ENCODE data around the gene ALK. TPM values are rescaled to one million over a fixed set of nuclear protein-coding genes. Genes with fewer than 3 reads are reported as not detected.

ALK gene
- total RNA-seq, 1 donor from 2014 or later, result 0.16 TPM

DNA sequence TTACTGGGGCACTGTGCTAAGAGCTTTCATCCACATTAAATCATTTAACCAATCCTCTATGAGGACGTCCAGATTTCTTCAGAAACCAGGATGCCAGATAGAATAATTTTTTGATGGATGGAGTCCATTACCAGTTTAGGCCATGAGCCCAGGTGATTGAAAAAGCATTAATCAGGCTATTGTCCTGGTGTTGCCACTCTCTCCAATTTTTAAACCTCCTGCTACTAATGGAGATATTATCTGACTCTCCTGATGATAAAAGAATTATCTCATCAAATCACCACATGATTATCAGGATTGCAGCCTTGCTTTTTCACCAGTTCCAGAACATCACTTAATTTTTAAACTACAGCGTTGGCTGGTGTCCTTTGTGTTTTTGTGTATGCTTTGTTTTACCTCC, 404.0 kb downstream of the ALK start:
- ATAC-seq (ENCODE audit: poor library complexity), result no peak
- intact Hi-C loops (cut with DNase I), result no loop called here
- no peak for DNase-seq

GRCh38 chr2:29516767-29517166, 404.6 kb downstream of the ALK start:
- intact Hi-C loops (cut with DNase I), result no loop called here
- DNase-seq (no peak), ATAC-seq (ENCODE audit: poor library complexity) (no peak)

- ATAC-seq (ENCODE audit: poor library complexity) (no peak), DNase-seq (no peak)
- intact Hi-C loops (cut with DNase I), result no loop called here
Observed at GRCh38 chr2:29509878-29510277, 411.5 kb downstream of the ALK start.

DNA sequence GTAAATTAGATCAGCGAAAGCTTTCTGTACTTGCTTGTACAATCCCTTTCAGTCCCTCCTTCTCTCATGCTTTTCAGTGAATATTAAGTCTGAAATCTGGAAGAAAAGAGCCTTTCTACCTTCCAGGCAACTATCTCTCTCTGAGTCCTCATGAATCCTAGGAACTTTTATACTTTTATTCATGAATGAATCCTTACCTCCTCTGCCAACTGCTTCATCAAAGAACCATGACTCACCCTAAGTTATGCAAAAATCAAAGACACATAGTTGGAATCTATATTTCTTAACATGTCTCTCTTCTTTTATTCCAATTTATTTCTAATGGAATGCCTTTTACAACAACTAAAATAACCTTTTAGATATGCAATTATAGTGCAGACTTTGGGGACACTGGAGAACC, 412.0 kb downstream of the ALK start:
- DNase-seq, result no peak
- ATAC-seq (ENCODE audit: poor library complexity), result no peak
- intact Hi-C loops (cut with DNase I), result no loop called here

DNA sequence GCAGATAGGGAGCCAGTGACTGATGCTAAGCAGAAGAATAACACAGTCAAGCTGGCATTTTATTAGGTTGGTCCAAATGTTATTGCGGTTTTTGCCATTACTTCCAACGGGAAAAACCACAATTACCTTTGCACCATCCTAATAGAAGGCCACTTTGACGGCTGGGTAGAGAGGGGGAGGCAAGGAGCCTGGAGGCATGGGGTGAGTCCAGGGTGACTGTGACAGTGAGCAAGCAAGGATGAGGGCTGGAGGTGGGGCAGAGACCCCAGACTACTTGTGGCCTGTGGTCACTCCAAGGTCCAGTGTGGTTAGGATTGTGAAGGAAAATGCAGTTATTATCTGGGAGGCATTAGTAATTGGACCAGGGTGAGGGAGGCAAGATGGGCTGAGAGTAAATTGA, 416.6 kb downstream of the ALK start:
- ATAC-seq (ENCODE audit: poor library complexity) (no peak), DNase-seq (no peak)
- intact Hi-C loops (cut with DNase I), result no loop called here

- DNase-seq, result no peak
- intact Hi-C loops (cut with DNase I), result no loop called here
- no peak for ATAC-seq (ENCODE audit: poor library complexity)
Observed at GRCh38 chr2:29502460-29502911, 418.9 kb downstream of the ALK start.

GRCh38 chr2:29497375-29497774, 424.0 kb downstream of the ALK start:
- no peak for ATAC-seq (ENCODE audit: poor library complexity)
- intact Hi-C loops (cut with DNase I), result no loop called here
- no peak for DNase-seq

- no peak for ATAC-seq (ENCODE audit: poor library complexity)
- intact Hi-C loops (cut with DNase I), result no loop called here
- DNase-seq, result no peak
Observed at GRCh38 chr2:29496198-29496597, 425.2 kb downstream of the ALK start.

- intact Hi-C loops (cut with DNase I), result no loop called here
- ATAC-seq (ENCODE audit: poor library complexity) (no peak), DNase-seq (no peak)
Observed at GRCh38 chr2:29495536-29496060, 425.8 kb downstream of the ALK start.

DNA sequence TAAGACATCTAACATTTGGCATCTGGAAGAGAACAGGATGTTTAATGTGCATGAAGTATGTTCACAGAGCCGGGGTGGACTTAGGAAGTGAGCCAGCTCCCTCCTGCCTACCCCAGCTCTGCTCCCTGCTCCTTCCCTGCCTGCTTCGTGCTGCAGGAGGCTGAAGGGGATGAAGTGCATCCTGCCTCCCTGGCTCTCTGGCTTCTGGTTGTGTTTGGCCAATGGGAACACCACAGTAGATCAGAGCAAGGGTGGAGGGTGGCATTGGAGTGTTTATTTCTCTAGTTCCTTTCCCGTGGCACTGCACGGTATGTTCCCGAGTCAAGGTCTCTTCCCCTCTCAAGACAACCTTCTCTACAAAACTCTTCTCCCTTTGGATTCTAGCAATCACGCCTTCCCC, 426.3 kb downstream of the ALK start:
- intact Hi-C loops (cut with DNase I), result no loop called here
- no peak for DNase-seq
- ATAC-seq (ENCODE audit: poor library complexity), result no peak

- intact Hi-C loops (cut with DNase I), result no loop called here
- DNase-seq (no peak), ATAC-seq (ENCODE audit: poor library complexity) (no peak)
Observed at GRCh38 chr2:29492701-29493100, 428.7 kb downstream of the ALK start.

GRCh38 chr2:29490045-29490444, 431.3 kb downstream of the ALK start:
- intact Hi-C loops (cut with DNase I), result no loop called here
- no peak for ATAC-seq (ENCODE audit: poor library complexity)
- no peak for DNase-seq

GRCh38 chr2:29489568-29489967, 431.8 kb downstream of the ALK start:
- ATAC-seq (ENCODE audit: poor library complexity), result no peak
- no peak for DNase-seq
- intact Hi-C loops (cut with DNase I), result no loop called here

GRCh38 chr2:29487967-29488555, 433.3 kb downstream of the ALK start:
- no peak for DNase-seq
- no peak for ATAC-seq (ENCODE audit: poor library complexity)
- intact Hi-C loops (cut with DNase I), result no loop called here

DNA sequence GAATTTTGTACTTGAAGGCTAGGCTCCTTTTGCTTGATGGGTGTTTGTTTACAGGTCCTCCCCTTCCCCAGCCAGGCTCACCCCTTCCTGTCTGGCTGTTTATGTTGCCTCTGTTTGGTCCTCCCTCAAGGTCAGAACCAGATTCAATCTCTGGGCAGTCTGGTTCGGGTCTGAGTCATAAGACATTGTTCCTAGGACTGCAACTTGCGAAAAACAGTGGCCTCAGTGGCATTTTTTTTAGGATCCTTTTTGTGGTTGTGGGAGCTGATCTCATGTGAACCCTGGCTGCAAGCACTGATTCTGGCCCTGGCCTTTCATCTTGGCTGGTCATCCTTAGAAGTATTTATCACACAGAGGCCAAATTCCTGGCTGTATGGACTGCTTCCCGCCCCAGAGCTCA, 435.8 kb downstream of the ALK start:
- DNase-seq (no peak), ATAC-seq (ENCODE audit: poor library complexity) (no peak)
- intact Hi-C loops (cut with DNase I), result no loop called here

- DNase-seq (no peak), ATAC-seq (ENCODE audit: poor library complexity) (no peak)
- intact Hi-C loops (cut with DNase I), result no loop called here
Observed at GRCh38 chr2:29485117-29485516, 436.3 kb downstream of the ALK start.

- ATAC-seq (ENCODE audit: poor library complexity), result no peak
- no peak for DNase-seq
- intact Hi-C loops (cut with DNase I), result no loop called here
Observed at GRCh38 chr2:29482867-29483266, 438.5 kb downstream of the ALK start.

DNA sequence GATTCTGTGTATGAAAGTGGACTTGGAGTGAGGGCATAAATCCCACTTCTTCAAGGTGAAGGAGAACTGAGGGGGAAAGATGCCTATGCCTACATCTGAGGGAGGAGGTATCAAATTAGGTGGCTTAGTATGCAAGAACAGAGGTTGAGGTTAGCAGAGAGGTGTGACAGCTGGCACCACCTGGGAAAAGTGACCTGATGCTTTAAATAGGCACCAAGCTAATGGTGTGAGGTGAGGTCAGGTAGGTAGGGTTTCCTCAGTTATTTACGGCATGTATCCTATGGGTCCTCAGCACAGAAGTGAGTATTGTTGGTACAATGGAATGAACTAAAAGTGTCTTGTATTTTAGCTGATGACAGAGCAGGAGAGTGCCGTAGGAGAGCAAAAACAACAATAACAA, 439.0 kb downstream of the ALK start:
- DNase-seq (no peak), ATAC-seq (ENCODE audit: poor library complexity) (no peak)
- intact Hi-C loops (cut with DNase I), result no loop called here

GRCh38 chr2:29481313-29481712, 440.1 kb downstream of the ALK start:
- DNase-seq, result no peak
- no peak for ATAC-seq (ENCODE audit: poor library complexity)
- intact Hi-C loops (cut with DNase I), result no loop called here

DNA sequence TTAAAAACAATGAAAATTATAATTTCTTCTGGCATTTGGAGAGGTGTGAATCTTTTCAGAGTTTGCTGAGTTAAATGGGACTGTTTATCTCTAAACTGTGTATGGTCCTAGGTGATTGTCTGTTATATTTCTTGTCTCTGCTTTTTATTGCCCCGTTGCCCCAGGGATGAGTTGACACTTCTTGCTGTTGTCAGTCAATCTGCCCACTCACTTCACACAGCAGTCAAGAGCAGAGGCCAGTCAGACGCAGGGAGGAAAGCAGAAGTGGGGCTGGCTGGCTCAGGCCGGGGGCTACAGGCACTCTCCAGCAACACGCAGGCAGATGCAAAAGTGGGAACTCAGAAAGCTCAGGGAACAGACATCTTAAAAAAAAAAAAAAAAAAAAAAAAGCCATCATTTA, 441.0 kb downstream of the ALK start:
- DNase-seq, result no peak
- no peak for ATAC-seq (ENCODE audit: poor library complexity)
- intact Hi-C loops (cut with DNase I), result no loop called here

GRCh38 chr2:29479401-29479800, 442.0 kb downstream of the ALK start:
- intact Hi-C loops (cut with DNase I), result no loop called here
- no peak for DNase-seq
- no peak for ATAC-seq (ENCODE audit: poor library complexity)
